ENCODE results near the gene DNAAF3.
"Not testable (repeated sequence)": the region's sequence is repeated elsewhere in the genome, so short reads cannot be mapped to it uniquely, and the experiment has no call there.

Gene DNAAF3

GRCh38 chr19:55166530-55167268 is at the start of gene DNAAF3:
TSS of gene DNAAF3 (minus strand) at chr19:55166613. CDS start at chr19:55166413, 200 bp downstream.
- peak; percentile 96 for DNase-seq (ENCODE audit: low read depth)

DNA sequence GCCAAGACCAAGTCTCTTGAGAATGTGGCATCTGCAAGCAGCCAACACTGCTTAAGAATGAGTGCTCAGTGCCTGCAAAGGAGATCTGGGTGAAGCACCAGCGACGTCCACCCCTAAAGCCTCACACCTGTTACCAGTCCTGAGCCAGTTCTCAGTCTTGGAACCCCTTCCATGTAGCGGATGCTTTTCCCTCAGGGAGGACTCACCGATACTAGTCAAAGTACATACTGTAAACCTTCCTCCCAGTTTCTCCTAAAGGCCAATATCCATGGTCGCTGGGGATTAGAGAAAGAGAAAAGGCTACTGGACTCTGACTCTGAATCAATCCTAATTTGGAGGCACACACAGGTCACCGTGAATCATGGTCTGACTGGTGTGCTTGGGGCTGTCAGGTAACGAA is 47.1 kb upstream of the DNAAF3 start:
- DNase-seq (ENCODE audit: low read depth), result no peak

DNA sequence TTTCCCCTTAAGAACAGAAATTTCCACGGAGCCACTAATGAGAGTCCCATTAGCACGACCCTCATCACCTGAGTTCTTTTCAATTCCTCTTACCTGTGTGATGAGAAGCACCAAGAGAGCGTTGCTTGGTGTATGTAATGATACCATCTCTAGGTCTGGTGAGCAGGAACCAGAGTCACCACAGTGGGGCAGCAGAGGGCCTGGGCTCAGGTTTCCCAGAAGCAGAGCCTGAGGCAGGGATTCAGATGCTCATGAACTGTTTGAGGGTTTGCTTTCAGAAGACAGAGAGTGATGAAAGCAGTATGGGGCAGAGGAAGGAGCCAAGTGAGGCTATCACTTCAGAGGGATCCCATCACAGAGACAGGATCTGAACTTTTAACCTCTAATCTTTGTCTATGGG is 46.0 kb upstream of the DNAAF3 start:
- DNase-seq (ENCODE audit: low read depth), result no peak

DNA sequence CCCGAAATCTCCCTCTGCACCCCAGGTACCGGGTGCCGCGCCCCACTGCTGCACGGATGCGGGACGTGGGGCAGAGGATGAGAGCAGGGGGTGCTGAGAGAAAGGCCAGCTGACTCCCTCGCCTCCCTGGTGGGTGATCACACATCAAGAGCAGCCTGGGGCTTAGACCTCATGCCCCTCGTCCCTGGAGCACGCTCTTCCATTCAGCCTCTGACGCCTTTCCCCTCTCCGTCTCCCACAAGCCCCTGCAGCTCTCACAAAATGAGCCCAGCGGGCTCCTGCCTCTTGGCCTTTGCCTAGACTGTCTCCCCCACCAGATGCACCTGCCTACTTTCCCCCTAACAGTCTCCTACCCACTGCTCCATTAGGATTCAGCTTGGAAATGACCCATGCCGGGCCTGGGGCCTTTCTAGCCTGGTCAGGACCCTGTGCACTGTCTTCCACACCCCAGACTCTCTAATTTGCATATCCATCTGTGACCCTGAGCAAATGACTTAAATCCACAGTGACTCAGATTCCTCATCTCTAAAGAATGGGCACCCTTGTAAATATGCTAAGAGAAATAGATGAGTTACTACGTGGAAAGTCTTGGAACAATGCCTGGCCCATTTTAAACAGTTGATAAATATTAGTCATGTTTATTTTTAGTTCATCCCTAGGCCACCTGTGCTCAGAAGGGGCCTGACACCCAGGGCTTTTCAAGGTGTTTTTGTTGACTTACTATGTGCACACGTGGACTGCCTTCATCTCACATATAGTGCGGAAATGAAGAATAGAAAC is 43.5 kb upstream of the DNAAF3 start:
- peak; percentile 93 for DNase-seq (ENCODE audit: low read depth)

GRCh38 chr19:55208880-55209692 is 42.7 kb upstream of the DNAAF3 start, which contains the start of gene PTPRH:
TSS of gene PTPRH (minus strand) at chr19:55209501. CDS start at chr19:55209433, 68 bp downstream.
- no peak for DNase-seq (ENCODE audit: low read depth)

- peak; percentile 80 for DNase-seq (ENCODE audit: low read depth)
Observed at GRCh38 chr19:55206664-55207500, 40.5 kb upstream of the DNAAF3 start.

- DNase-seq (ENCODE audit: low read depth), result not testable (repeated sequence)
Observed at GRCh38 chr19:55202199-55202598, 35.8 kb upstream of the DNAAF3 start.

DNA sequence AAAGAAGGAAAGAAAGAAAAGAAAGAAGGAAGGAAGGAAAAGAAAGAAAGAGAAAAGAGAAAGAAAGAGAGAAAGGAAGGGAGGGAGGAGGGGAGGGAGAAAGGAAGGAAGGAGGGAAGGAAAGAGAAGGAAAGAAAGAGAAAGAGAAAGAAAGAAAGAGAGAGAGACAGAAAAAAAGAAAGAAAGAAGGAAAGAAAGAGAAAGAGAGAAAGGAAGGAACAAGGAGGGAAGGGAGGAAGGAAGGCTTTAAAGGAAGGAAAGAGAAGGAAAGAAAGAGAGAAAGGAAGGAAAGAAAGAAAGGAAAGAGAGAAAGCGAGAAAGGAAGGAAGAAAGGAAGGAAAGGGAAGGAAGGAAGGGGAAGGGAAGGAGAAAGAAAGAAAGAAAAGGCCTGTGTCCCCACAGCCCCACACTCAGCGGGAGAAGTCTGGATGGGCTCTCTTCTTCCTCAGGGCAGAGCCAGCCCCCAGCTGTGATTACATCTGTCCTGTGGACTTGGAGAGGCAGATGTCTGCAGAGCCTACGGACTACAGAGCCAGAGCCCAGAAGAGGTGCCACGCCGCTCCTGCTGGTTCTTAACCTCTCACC is 33.3 kb upstream of the DNAAF3 start:
- DNase-seq (ENCODE audit: low read depth), result no peak

GRCh38 chr19:55198651-55199050 is 32.2 kb upstream of the DNAAF3 start:
- DNase-seq (ENCODE audit: low read depth), result no peak

- no peak for DNase-seq (ENCODE audit: low read depth)
Observed at GRCh38 chr19:55197528-55197927, 31.1 kb upstream of the DNAAF3 start.

- no peak for DNase-seq (ENCODE audit: low read depth)
Observed at GRCh38 chr19:55196803-55197202, 30.4 kb upstream of the DNAAF3 start.

- DNase-seq (ENCODE audit: low read depth), result no peak
Observed at GRCh38 chr19:55193481-55193880, 27.1 kb upstream of the DNAAF3 start.

DNA sequence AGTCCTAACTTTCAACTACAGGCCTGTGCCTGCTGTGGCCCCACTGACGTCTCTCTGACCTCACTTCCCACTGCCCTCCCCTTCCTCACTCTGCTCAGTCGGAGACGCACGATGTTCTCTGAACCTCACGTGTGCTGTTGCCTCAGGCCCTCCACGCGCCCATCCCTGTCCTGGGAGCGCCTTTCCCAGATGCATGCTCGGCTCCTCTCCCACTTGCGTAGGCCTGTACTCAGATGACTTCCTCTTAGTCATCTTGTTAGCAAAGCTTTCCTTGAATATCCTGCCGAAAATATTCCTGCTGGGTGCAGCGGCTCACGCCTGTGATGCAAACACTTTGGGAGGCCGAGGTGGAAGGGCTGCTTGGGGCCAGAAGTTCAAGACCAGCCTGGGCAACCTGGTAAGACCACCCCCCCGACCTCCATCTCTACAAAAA is 23.0 kb upstream of the DNAAF3 start:
- DNase-seq (ENCODE audit: low read depth), result no peak

- DNase-seq (ENCODE audit: low read depth), result no peak
Observed at GRCh38 chr19:55188625-55189024, 22.2 kb upstream of the DNAAF3 start.

- no peak for DNase-seq (ENCODE audit: low read depth)
Observed at GRCh38 chr19:55186080-55186479, 19.7 kb upstream of the DNAAF3 start.

GRCh38 chr19:55181740-55182139 is 15.3 kb upstream of the DNAAF3 start:
- DNase-seq (ENCODE audit: low read depth), result no peak

- DNase-seq (ENCODE audit: low read depth), result no peak
Observed at GRCh38 chr19:55179606-55180484, 13.4 kb upstream of the DNAAF3 start, which contains the start of gene SYT5. TSS of gene SYT5 (minus strand) at chr19:55180289. CDS start at chr19:55179041, 1,248 bp downstream.

DNA sequence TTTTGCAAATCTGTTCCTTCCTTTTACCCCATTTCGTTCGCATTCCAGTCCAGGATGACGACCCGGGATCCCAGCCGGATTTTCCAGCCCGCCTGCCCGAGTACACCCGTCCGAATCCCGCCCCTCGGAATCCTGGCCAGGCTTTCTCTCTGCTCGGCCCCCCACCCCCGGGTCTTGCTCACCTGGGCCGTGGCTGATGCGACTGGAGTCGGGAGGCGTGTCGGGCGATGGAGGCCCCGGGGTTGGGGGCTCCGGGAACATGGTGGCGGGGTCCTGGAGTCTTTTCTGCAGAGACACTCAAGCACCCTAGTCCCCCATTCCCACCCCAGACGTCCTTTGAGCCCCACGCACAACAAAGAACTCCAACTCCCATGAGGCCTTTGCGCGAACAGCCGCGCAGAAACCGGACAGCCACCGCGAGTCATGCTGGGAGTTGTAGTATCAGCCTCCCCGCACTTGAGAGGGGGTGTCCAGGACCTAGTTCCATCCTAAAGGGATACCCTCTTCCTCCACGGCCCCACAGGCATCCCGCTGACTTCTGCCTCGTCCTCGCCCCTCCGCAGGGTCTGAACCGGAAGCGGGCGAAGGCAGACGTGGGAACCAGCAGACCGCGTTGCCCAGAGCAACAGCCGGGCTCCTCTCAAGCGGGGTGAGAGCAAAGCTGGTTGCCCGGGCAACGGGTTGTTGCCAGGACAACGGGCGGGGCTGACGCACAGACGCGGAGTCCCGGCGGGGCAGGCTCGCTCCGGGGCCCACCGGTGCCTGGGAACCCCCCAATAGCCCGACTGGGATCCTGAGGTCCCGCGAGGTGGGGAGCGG is 12.6 kb upstream of the DNAAF3 start:
- no peak for DNase-seq (ENCODE audit: low read depth)

DNA sequence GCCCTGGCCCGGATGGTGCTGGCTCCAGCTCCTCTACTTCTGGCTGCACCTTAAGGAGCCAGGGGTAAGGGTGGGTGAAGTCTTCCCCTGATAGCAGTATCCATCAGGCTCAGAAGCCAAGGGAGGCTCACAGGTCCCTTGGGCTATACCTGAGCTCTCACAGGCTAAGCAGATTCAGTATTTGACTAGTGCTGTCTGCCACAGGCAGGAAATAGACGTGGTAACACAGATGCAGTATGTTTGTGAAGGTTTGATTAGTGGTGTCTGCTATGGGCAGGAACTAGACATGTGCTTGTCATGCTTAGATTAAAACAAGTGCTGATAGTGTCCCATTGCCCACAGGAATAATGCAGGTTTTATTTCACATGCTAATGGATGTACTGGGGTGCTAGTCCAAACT is 9.7 kb upstream of the DNAAF3 start:
- no peak for DNase-seq (ENCODE audit: low read depth)
